ENCODE data around the gene PNPLA2.

Gene PNPLA2

GRCh38 chr11:783581-784015, 35.1 kb upstream of the PNPLA2 start:
- peak in 53 of 56 donors; percentile 25 to 89 (median 73) for DNase-seq

- DNase-seq = no peak
Observed at GRCh38 chr11:786235-787083, 32.3 kb upstream of the PNPLA2 start.

GRCh38 chr11:787084-787675, 31.5 kb upstream of the PNPLA2 start:
- no peak for DNase-seq

- DNase-seq = no peak
Observed at GRCh38 chr11:788009-788640, 30.6 kb upstream of the PNPLA2 start.

- no peak for DNase-seq
Observed at GRCh38 chr11:788953-789940, 29.5 kb upstream of the PNPLA2 start.

- peak in 42 of 56 donors; percentile 18 to 80 (median 57) for DNase-seq
Observed at GRCh38 chr11:789943-790342, 28.8 kb upstream of the PNPLA2 start, which contains the start of gene CEND1. Gene CEND1, minus strand, starts transcription at chr11:790090. Its CDS starts 1,514 bp downstream, at chr11:788576.

- DNase-seq = no peak
Observed at GRCh38 chr11:790721-791564, 27.8 kb upstream of the PNPLA2 start.

- no peak for DNase-seq
Observed at GRCh38 chr11:791658-792534, 26.8 kb upstream of the PNPLA2 start.

- DNase-seq = no peak
Observed at GRCh38 chr11:792535-792821, 26.2 kb upstream of the PNPLA2 start.

- DNase-seq = no peak
Observed at GRCh38 chr11:792873-793272, 25.8 kb upstream of the PNPLA2 start.

- no peak for DNase-seq
Observed at GRCh38 chr11:793556-793955, 25.2 kb upstream of the PNPLA2 start.

- no peak for DNase-seq
Observed at GRCh38 chr11:794013-794765, 24.5 kb upstream of the PNPLA2 start.

- DNase-seq = peak in 7 of 56 donors; percentile 28 to 51 (median 30)
Observed at GRCh38 chr11:794766-795633, 23.7 kb upstream of the PNPLA2 start.

- peak in 40 of 56 donors; percentile 16 to 72 (median 45) for DNase-seq
Observed at GRCh38 chr11:795634-796564, 22.8 kb upstream of the PNPLA2 start.

- DNase-seq = no peak
Observed at GRCh38 chr11:796565-797295, 22.0 kb upstream of the PNPLA2 start.

Measured in amygdala (tissue), 56 donors.